Glutamatergic neuron (in vitro differentiated cells): Measurements from ENCODE around the gene FBXL7. TPM values are rescaled to one million over a fixed set of nuclear protein-coding genes. Genes with fewer than 3 reads are reported as not detected.

Experiments used
- DNase-seq: peaks from one replicate; pipeline ENCODE4 v3.0.0; 2022
- H3K27ac Mint-ChIP-seq: one replicate; pipeline ENCODE4 v1.8.0; 2020; ENCODE audit warnings: mild to moderate bottlenecking, mixed read lengths, inconsistent platforms; ENCODE audit not compliant: unreplicated experiment
- H3K27me3 Mint-ChIP-seq: one replicate; pipeline ENCODE4 v1.8.0; 2020; ENCODE audit warnings: mild to moderate bottlenecking, moderate library complexity, mixed read lengths, inconsistent platforms; ENCODE audit not compliant: unreplicated experiment
- H3K36me3 Mint-ChIP-seq: one replicate; pipeline ENCODE4 v1.8.0; 2020; ENCODE audit warnings: mild to moderate bottlenecking, mixed read lengths, inconsistent platforms; ENCODE audit not compliant: unreplicated experiment
- H3K4me1 Mint-ChIP-seq: one replicate; pipeline ENCODE4 v1.8.0; 2020; ENCODE audit warnings: mild to moderate bottlenecking, low read depth, mixed read lengths, inconsistent platforms; ENCODE audit not compliant: unreplicated experiment
- H3K4me3 Mint-ChIP-seq: one replicate; pipeline ENCODE4 v1.8.0; 2020; ENCODE audit warnings: mild to moderate bottlenecking, mixed read lengths, inconsistent platforms; ENCODE audit not compliant: unreplicated experiment
- H3K9me3 Mint-ChIP-seq: one replicate; pipeline ENCODE4 v1.8.0; 2020; ENCODE audit warnings: mild to moderate bottlenecking, moderate library complexity, mixed read lengths, inconsistent platforms; ENCODE audit not compliant: unreplicated experiment
- total RNA-seq: library from RNA; stranded (reverse); fragmentation: NEBNext Ultra II Directional; extraction: Animal tissue kit (Norgen Biotek cat#: 25700); gene quantifications from one replicate; pipeline ENCODE4 v1.2.1, GENCODE V29; 2021; ENCODE audit not compliant: unreplicated experiment
- TF ChIP-seq, protein P1 (sequence below): fragments of 200-600 bp; sonication (generic); IDR thresholded peaks from one replicate; pipeline ENCODE4 v1.5.0; 2021; ENCODE audit not compliant: partially characterized antibody, unreplicated experiment

Gene FBXL7
- total RNA-seq, 1 donor from 2014 or later, result 25.3 TPM

DNA sequence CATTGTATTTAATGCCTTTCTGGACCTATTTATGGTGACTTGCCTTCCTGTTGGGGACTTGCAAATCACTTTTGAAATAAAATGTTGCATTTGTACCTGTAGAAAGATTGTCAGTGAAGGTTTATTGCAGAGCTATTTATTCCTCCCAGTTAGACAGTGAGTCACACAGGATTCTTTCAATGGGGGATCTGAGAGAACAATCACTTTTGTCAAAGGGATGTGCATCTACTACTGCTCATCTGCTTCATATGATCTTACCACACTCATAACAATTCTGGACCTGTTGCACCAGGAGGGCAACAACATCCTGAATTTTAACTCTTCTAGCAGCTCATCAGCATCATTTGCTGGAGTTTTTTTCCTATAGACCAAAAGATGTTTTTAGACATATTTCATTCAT lies 66.8 kb downstream of the FBXL7 start:
- Mint-ChIP-seq H3K27me3 (no peaks in the 10 kb centered on the region), H3K4me3 (no peak overlapping the region), H3K27ac (no peak overlapping the region), H3K36me3 (no peaks in the 10 kb centered on the region), H3K9me3 (no peaks in the 10 kb centered on the region), H3K4me1 (no peaks in the 10 kb centered on the region)
- DNase-seq, result no peak
- TF ChIP-seq, protein P1, sequence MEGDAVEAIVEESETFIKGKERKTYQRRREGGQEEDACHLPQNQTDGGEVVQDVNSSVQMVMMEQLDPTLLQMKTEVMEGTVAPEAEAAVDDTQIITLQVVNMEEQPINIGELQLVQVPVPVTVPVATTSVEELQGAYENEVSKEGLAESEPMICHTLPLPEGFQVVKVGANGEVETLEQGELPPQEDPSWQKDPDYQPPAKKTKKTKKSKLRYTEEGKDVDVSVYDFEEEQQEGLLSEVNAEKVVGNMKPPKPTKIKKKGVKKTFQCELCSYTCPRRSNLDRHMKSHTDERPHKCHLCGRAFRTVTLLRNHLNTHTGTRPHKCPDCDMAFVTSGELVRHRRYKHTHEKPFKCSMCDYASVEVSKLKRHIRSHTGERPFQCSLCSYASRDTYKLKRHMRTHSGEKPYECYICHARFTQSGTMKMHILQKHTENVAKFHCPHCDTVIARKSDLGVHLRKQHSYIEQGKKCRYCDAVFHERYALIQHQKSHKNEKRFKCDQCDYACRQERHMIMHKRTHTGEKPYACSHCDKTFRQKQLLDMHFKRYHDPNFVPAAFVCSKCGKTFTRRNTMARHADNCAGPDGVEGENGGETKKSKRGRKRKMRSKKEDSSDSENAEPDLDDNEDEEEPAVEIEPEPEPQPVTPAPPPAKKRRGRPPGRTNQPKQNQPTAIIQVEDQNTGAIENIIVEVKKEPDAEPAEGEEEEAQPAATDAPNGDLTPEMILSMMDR, result no peak

DNA sequence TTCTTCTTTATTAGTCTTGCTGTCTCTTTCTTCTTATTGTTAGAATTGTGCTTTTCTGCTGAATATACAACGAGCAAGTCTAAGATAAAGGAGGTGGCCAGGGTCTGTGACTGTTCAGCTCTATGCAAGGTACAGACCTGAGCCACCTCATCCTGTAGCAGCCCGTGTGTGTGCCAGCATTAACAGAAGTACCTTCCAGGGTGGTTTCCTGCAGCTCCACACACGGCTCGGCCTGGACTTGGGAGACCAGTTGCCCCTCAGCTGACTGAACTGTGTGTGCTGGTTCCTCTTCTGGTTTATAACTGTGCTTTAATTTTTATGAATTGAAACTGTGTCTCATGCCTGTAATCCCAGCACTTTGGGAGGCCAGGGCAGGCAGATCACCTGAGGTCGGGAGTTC lies 70.5 kb downstream of the FBXL7 start:
- no peak for DNase-seq
- Mint-ChIP-seq H3K27me3 (no peaks in the 10 kb centered on the region), H3K4me3 (no peak overlapping the region), H3K9me3 (no peaks in the 10 kb centered on the region), H3K36me3 (no peaks in the 10 kb centered on the region), H3K27ac (no peak overlapping the region), H3K4me1 (peaks cover 9% of the 10 kb centered on the region)
- TF ChIP-seq, protein P1, result no peak

DNA sequence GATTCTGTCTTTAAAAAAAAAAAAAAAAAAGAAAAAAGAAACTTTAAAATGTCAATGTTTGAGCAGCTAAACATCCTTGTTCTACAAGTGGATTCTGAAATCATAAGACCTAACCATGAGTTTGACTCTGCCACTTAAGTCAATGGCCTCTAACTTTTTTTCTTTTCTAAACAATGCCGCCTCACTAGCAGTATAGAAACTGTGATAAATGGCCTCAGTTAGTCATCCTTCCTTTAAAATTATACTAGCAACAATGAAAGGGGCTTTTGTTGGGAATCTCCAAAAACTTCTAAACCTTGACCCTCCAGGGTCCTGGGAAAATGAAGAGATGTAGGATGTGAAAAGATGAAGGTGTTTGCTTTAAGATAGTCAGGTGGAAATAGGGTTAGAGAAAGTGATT lies 71.1 kb downstream of the FBXL7 start:
- Mint-ChIP-seq H3K4me3 (no peak overlapping the region), H3K36me3 (no peaks in the 10 kb centered on the region), H3K9me3 (no peaks in the 10 kb centered on the region), H3K27ac (no peak overlapping the region), H3K4me1 (peaks cover 12% of the 10 kb centered on the region), H3K27me3 (no peaks in the 10 kb centered on the region)
- TF ChIP-seq, protein P1, result no peak
- no peak for DNase-seq

DNA sequence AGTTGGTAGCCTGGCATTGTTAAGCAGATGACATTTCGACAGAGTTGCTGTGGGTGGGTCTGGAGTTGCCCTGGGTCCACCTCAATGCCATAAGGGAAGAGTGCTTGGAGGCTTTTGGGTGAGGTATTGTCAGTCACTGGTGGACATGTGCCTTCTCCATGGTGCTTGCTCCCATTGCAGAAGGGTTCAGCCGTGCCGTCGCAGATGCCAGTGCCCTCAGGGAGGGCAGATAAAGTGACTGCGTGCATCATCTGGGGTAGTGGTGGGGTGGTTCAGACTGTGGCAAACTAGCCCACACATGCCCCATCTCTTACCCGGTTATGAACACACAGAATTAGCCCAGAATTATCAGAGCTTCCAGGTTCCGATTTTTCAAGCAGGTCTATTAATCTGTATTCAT lies 71.6 kb downstream of the FBXL7 start:
- no peaks in the 10 kb centered on the region for H3K27me3 Mint-ChIP-seq
- H3K27ac Mint-ChIP-seq, result no peak overlapping the region
- TF ChIP-seq, protein P1, result no peak
- DNase-seq, result no peak
- no peaks in the 10 kb centered on the region for H3K36me3 Mint-ChIP-seq
- no peaks in the 10 kb centered on the region for H3K9me3 Mint-ChIP-seq
- H3K4me3 Mint-ChIP-seq, result no peak overlapping the region
- peaks cover 13% of the 10 kb centered on the region for H3K4me1 Mint-ChIP-seq

DNA sequence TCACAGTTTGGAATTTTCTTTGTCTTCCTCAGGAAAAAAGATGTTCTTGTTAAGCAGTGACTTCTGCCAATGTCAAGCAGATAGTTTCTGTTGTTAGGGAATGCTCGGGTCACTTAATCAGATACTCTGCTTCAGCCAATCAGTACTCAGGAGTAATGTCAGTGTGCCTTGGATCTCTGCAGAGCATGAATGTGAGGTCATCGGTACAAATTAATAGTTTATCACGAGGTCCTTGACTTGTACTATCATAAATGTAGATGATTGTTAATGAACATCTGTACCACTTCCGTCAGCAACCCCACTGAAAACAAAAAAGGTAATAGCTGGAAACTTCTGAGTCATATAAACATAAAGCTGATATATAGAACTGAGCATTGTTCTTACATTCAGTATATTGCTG lies 73.6 kb downstream of the FBXL7 start:
- Mint-ChIP-seq H3K9me3 (no peaks in the 10 kb centered on the region), H3K27me3 (no peaks in the 10 kb centered on the region), H3K27ac (no peak overlapping the region), H3K4me1 (peaks cover 32% of the 10 kb centered on the region), H3K36me3 (no peaks in the 10 kb centered on the region), H3K4me3 (no peak overlapping the region)
- no peak for DNase-seq
- TF ChIP-seq, protein P1, result no peak
